ENCODE measurements around the gene MYOM1. TPM values are rescaled to one million over a fixed set of nuclear protein-coding genes. Genes with fewer than 3 reads are reported as not detected.

MYOM1 gene
- total RNA-seq, 4 donors from 2014 or later, result 13.3 to 31.7 (median 16.5) TPM

DNA sequence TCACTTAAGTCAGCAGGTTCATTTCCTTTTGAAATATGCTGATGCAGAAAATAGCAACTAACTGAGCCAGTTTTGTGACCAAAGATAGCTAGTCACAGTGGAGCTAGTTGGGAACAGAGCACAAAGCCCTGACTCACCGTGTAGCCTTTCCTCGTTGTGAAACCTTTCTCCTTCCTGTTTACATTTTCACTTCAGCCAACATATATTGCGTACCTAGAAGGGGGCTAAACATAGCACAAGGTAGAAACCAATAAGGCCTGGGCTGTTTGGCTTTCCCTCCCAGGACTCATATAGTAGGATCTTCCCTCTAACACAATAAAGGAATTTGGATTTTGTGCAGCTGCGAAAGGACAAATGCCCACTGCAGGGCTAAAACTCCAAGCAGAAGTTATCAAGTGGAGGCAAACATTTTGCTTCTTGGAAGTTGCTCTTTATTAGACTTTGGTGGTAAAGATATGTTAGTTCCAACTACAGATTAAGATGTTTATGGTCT lies 182.3 kb downstream of the MYOM1 start:
- intact Hi-C loops (cut with DNase I), result no loop called here

DNA sequence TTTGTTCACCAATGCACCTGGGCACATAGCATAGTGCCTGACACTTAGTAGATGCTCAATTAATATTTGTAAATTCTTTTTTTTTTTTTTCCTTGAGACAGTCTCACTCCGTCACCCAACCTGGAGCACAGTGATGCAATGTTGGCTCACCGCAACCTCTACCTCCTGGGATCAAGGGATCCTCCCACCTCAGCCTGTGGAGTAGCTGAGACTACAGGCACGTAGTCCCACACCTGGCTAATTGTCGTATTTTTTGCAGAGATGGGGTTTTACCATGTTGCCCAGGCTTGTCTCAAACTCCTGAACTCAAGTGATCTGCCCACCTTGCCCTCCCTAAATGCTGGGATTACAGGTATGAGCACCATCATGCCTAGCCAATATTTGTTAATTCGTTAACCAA lies 183.7 kb downstream of the MYOM1 start:
- no peak for TF ChIP-seq POLR2A (IDR thresholded peaks at IDR 0.05; ENCODE audit: low read depth)
- TF ChIP-seq, protein P1, sequence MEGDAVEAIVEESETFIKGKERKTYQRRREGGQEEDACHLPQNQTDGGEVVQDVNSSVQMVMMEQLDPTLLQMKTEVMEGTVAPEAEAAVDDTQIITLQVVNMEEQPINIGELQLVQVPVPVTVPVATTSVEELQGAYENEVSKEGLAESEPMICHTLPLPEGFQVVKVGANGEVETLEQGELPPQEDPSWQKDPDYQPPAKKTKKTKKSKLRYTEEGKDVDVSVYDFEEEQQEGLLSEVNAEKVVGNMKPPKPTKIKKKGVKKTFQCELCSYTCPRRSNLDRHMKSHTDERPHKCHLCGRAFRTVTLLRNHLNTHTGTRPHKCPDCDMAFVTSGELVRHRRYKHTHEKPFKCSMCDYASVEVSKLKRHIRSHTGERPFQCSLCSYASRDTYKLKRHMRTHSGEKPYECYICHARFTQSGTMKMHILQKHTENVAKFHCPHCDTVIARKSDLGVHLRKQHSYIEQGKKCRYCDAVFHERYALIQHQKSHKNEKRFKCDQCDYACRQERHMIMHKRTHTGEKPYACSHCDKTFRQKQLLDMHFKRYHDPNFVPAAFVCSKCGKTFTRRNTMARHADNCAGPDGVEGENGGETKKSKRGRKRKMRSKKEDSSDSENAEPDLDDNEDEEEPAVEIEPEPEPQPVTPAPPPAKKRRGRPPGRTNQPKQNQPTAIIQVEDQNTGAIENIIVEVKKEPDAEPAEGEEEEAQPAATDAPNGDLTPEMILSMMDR (IDR thresholded peaks at IDR 0.05), result no peak
- Histone ChIP-seq H3K4me1 (no peaks in the 10 kb centered on the region), H3K4me3 (no peak overlapping the region), H3K36me3 (no peaks in the 10 kb centered on the region), H3K27me3 (no peaks in the 10 kb centered on the region), H3K9me3 (no peaks in the 10 kb centered on the region), H3K27ac (replicated peaks in 1 of 4) (no peak overlapping the region)
- WGBS, result 94% methylated on average over 5 of the region's 5 CpGs
- DNase-seq (ENCODE audit: extremely low spot score), result no peak
- intact Hi-C loops (cut with DNase I), result no loop called here

More for the DNA sequence above, 182.3 kb downstream of the MYOM1 start:
- no peaks in the 10 kb centered on the region for H3K4me1 ChIP-seq
- H3K27me3 ChIP-seq, result no peaks in the 10 kb centered on the region
- no peaks in the 10 kb centered on the region for H3K9me3 ChIP-seq
- peak; percentile 62 for DNase-seq (ENCODE audit: extremely low spot score)
- H3K27ac ChIP-seq (replicated peaks in 1 of 4), result no peak overlapping the region
- H3K4me3 ChIP-seq, result no peak overlapping the region
- TF ChIP-seq POLR2AphosphoS5 (IDR thresholded peaks at IDR 0.05), result no peak
- no peak for TF ChIP-seq EP300 (IDR thresholded peaks at IDR 0.05)
- TF ChIP-seq, protein P1 (IDR thresholded peaks at IDR 0.05), result no peak
- TF ChIP-seq POLR2A (IDR thresholded peaks at IDR 0.05; ENCODE audit: low read depth), result no peak
- no peaks in the 10 kb centered on the region for H3K36me3 ChIP-seq
- 49% methylated on average over 4 of the region's 4 CpGs for WGBS

DNA sequence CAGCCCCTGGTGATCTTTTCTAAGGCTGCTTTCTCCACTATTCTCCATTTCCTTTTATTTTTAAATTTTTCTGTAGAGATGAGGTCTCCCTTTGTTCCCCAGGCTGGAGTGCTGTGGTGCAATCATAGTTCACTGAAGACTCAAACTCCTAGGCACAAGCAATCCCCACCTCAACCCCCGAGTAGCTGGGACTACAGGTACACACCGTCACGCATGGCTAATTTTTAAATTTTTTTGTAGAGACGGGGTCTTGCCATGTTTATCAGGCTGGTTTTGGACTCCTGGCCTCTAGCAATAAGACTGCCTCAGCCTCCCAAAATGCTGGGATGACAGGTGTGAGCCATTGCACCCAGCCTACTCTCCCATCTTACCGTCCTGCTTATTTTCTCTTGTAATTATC lies 184.1 kb downstream of the MYOM1 start:
- DNase-seq (ENCODE audit: extremely low spot score), result no peak
- intact Hi-C loops (cut with DNase I), result no loop called here
- Histone ChIP-seq H3K27me3 (no peaks in the 10 kb centered on the region), H3K27ac (replicated peaks in 1 of 4) (no peak overlapping the region), H3K4me3 (no peak overlapping the region), H3K36me3 (no peaks in the 10 kb centered on the region), H3K9me3 (no peaks in the 10 kb centered on the region), H3K4me1 (no peaks in the 10 kb centered on the region)
- TF ChIP-seq POLR2A (IDR thresholded peaks at IDR 0.05; ENCODE audit: low read depth) (no peak), EP300 (IDR thresholded peaks at IDR 0.05) (no peak), POLR2AphosphoS5 (IDR thresholded peaks at IDR 0.05) (no peak)
- TF ChIP-seq, protein P1 (IDR thresholded peaks at IDR 0.05), result no peak
- 97% methylated on average over 5 of the region's 5 CpGs for WGBS

DNA sequence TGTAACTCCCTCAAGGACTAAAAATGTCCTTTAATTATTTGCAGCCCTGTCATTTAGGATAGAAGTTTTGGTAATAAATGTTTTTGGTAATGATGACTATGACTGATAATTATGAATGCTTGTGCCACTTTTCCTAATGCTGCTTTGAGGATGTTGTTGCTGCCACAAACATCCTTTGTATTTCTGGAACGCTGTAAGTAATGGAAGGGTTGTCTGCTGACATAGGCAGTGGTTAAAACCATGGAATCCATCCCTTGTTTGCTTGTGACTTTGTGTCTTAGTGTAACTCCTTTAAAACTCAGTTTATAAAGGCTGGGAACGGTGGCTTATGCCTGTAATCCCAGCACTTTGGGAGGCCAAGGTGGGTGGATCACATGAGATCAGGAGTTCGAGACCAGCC lies 187.0 kb downstream of the MYOM1 start:
- H3K9me3 ChIP-seq, result no peaks in the 10 kb centered on the region
- peaks cover 5 to 22% (median 16%) of the 10 kb centered on the region in 4 donors for H3K4me1 ChIP-seq
- H3K4me3 ChIP-seq, result no peak overlapping the region
- WGBS, result 90% methylated on average over 3 of the region's 3 CpGs
- intact Hi-C loops (cut with DNase I), result no loop called here
- no peaks in the 10 kb centered on the region for H3K36me3 ChIP-seq
- no peaks in the 10 kb centered on the region for H3K27me3 ChIP-seq
- no peak for DNase-seq (ENCODE audit: extremely low spot score)
- TF ChIP-seq, protein P1 (IDR thresholded peaks at IDR 0.05), result no peak
- TF ChIP-seq POLR2AphosphoS5 (IDR thresholded peaks at IDR 0.05) (no peak), EP300 (IDR thresholded peaks at IDR 0.05) (no peak)
- H3K27ac ChIP-seq (replicated peaks in 1 of 4), result no peak overlapping the region

Data from esophagus muscularis mucosa (tissue), 4 donors.